DOHH2 (cell line): Measurements from ENCODE around the gene CNTNAP2.

Experiments used
- H3F3A ChIP-seq: fragments of 200-600 bp; sonication (generic), shearing (Covaris generic); 2 replicates; pipeline ENCODE4 v1.6.0; 2016; ENCODE audit warnings: antibody characterized with exemption, mild to moderate bottlenecking; ENCODE audit not compliant: control insufficient read depth, insufficient read depth
- H3K27ac ChIP-seq: fragments of 200-600 bp; sonication (generic); 2 replicates; pipeline ENCODE4 v1.5.1; 2014; ENCODE audit warnings: low read depth, mild to moderate bottlenecking, low read length, moderate library complexity
- H3K27me3 ChIP-seq: fragments of 200-600 bp; sonication (generic); 2 replicates; pipeline ENCODE4 v1.6.1; 2014; ENCODE audit warnings: mild to moderate bottlenecking, low read length, mixed read lengths; ENCODE audit not compliant: control insufficient read depth
- H3K36me3 ChIP-seq: fragments of 200-600 bp; sonication (generic); 2 replicates; pipeline ENCODE4 v1.6.1; 2014; ENCODE audit warnings: mild to moderate bottlenecking, low read length, moderate library complexity, mixed read lengths; ENCODE audit not compliant: control insufficient read depth
- H3K4me1 ChIP-seq: fragments of 200-600 bp; sonication (generic); 2 replicates; pipeline ENCODE4 v1.6.1; 2014; ENCODE audit warnings: mild to moderate bottlenecking, low read length, mixed read lengths; ENCODE audit not compliant: control insufficient read depth
- H3K4me2 ChIP-seq: fragments of 200-600 bp; sonication (generic); 2 replicates; pipeline ENCODE4 v1.6.0; 2014; ENCODE audit warnings: mild to moderate bottlenecking, low read length, moderate library complexity
- H3K4me3 ChIP-seq: fragments of 200-600 bp; sonication (generic); 2 replicates; pipeline ENCODE4 v1.5.1; 2014; ENCODE audit warnings: mild to moderate bottlenecking, low read length, mixed read lengths
- H3K79me2 ChIP-seq: fragments of 200-600 bp; sonication (generic); 2 replicates; pipeline ENCODE4 v1.6.1; 2014; ENCODE audit warnings: mild to moderate bottlenecking, low read length, mixed read lengths; ENCODE audit not compliant: control insufficient read depth
- H3K9me2 ChIP-seq: fragments of 200-600 bp; sonication (generic); replicated peaks from 2 replicates; pipeline ENCODE4 v1.6.1; 2014; ENCODE audit warnings: mild to moderate bottlenecking, low read length, mixed read lengths; ENCODE audit not compliant: control insufficient read depth
- H3K9me3 ChIP-seq: fragments of 200-600 bp; sonication (generic); 2 replicates; pipeline ENCODE4 v1.6.1; 2014; ENCODE audit warnings: antibody characterized with exemption, low read length, mixed read lengths; ENCODE audit not compliant: control insufficient read depth, insufficient read depth
- H4K20me1 ChIP-seq: fragments of 200-600 bp; sonication (generic); 2 replicates; pipeline ENCODE4 v1.6.0; 2014; ENCODE audit warnings: low read depth, mild to moderate bottlenecking, antibody characterized with exemption, low read length, moderate library complexity; ENCODE audit not compliant: control insufficient read depth, insufficient read depth
- CTCF ChIP-seq: fragments of 200-600 bp; sonication (generic); IDR thresholded peaks from one replicate; pipeline ENCODE4 v1.5.1; 2014; ENCODE audit warnings: antibody characterized with exemption, mild to moderate bottlenecking, low read depth, low read length; ENCODE audit not compliant: poor library complexity, severe bottlenecking
- EZH2phosphoT487 ChIP-seq: fragments of 200-600 bp; sonication (generic); IDR thresholded peaks from 2 replicates; pipeline ENCODE4 v1.6.1; 2017; ENCODE audit warnings: borderline replicate concordance, mild to moderate bottlenecking, antibody characterized with exemption, low read length, moderate library complexity, mixed read lengths

CNTNAP2 gene

GRCh38 chr7:147810269-147810668 lies 1693.7 kb downstream of the CNTNAP2 start:
- Histone ChIP-seq H4K20me1 (no peaks in the 10 kb centered on the region), H3K27ac (no peak overlapping the region), H3K4me2 (no peak overlapping the region), H3K9me3 (no peaks in the 10 kb centered on the region), H3F3A (no peaks in the 10 kb centered on the region), H3K4me3 (no peak overlapping the region), H3K36me3 (no peaks in the 10 kb centered on the region), H3K9me2 (no peaks in the 10 kb centered on the region), H3K79me2 (no peaks in the 10 kb centered on the region), H3K27me3 (no peaks in the 10 kb centered on the region), H3K4me1 (no peaks in the 10 kb centered on the region)
- TF ChIP-seq EZH2phosphoT487 (no peak), CTCF (no peak)

GRCh38 chr7:147811923-147812322 lies 1695.3 kb downstream of the CNTNAP2 start:
- Histone ChIP-seq H3K27me3 (no peaks in the 10 kb centered on the region), H3K27ac (no peak overlapping the region)
- TF ChIP-seq EZH2phosphoT487 (no peak), CTCF (no peak)

GRCh38 chr7:147813316-147813715 lies 1696.7 kb downstream of the CNTNAP2 start:
- TF ChIP-seq CTCF: no peak
- no peak for TF ChIP-seq EZH2phosphoT487

More at GRCh38 chr7:147811923-147812322, 1695.3 kb downstream of the CNTNAP2 start:
- H3K79me2 ChIP-seq: no peaks in the 10 kb centered on the region
- no peaks in the 10 kb centered on the region for H3K4me1 ChIP-seq
- no peak overlapping the region for H3K4me2 ChIP-seq
- H3K4me3 ChIP-seq: no peak overlapping the region
- H4K20me1 ChIP-seq: no peaks in the 10 kb centered on the region
- H3K36me3 ChIP-seq: no peaks in the 10 kb centered on the region
- no peaks in the 10 kb centered on the region for H3F3A ChIP-seq
- no peaks in the 10 kb centered on the region for H3K9me2 ChIP-seq
- H3K9me3 ChIP-seq: no peaks in the 10 kb centered on the region

More at GRCh38 chr7:147813316-147813715, 1696.7 kb downstream of the CNTNAP2 start:
- Histone ChIP-seq H3K27me3 (no peaks in the 10 kb centered on the region), H3K27ac (no peak overlapping the region), H4K20me1 (no peaks in the 10 kb centered on the region), H3K9me3 (no peaks in the 10 kb centered on the region), H3F3A (no peaks in the 10 kb centered on the region), H3K36me3 (no peaks in the 10 kb centered on the region), H3K4me3 (no peak overlapping the region), H3K4me1 (no peaks in the 10 kb centered on the region), H3K9me2 (no peaks in the 10 kb centered on the region), H3K79me2 (no peaks in the 10 kb centered on the region), H3K4me2 (no peak overlapping the region)
